Right kidney (tissue), 1 donor: ENCODE results near the gene SNORC.
A peak's percentile ranks its signal among the peaks of the same experiment; 100 is the strongest.

ENCODE experiments used
- DNase-seq: peaks from one replicate; pipeline ENCODE4 v3.0.0-alpha.2; 2016

Gene SNORC

GRCh38 chr2:232882505-232883115 lies 12.5 kb downstream of the SNORC start:
- DNase-seq = no peak

- no peak for DNase-seq
Measured at GRCh38 chr2:232883116-232883721, 13.2 kb downstream of the SNORC start.

- no peak for DNase-seq
Measured at GRCh38 chr2:232884001-232884421, 13.9 kb downstream of the SNORC start.

- DNase-seq = no peak
Measured at GRCh38 chr2:232884549-232885263, 14.6 kb downstream of the SNORC start.

- no peak for DNase-seq
Measured at GRCh38 chr2:232885264-232885961, 15.3 kb downstream of the SNORC start.

- no peak for DNase-seq
Measured at GRCh38 chr2:232886176-232886575, 16.1 kb downstream of the SNORC start.

- no peak for DNase-seq
Measured at GRCh38 chr2:232886632-232887031, 16.6 kb downstream of the SNORC start.

- no peak for DNase-seq
Measured at GRCh38 chr2:232887171-232887850, 17.2 kb downstream of the SNORC start.

GRCh38 chr2:232888099-232888836 lies 18.2 kb downstream of the SNORC start:
- DNase-seq = no peak

GRCh38 chr2:232888839-232889529 lies 18.9 kb downstream of the SNORC start:
- peak; percentile 0 for DNase-seq

- DNase-seq = peak; percentile 0
Measured at GRCh38 chr2:232889876-232890401, 19.9 kb downstream of the SNORC start.

- no peak for DNase-seq
Measured at GRCh38 chr2:232890536-232890895, 20.5 kb downstream of the SNORC start.

GRCh38 chr2:232890896-232891601 lies 21.0 kb downstream of the SNORC start:
- peak; percentile 59 for DNase-seq

- no peak for DNase-seq
Measured at GRCh38 chr2:232891621-232892071, 21.6 kb downstream of the SNORC start.

- DNase-seq = no peak
Measured at GRCh38 chr2:232892221-232892620, 22.2 kb downstream of the SNORC start.

GRCh38 chr2:232892843-232893242 lies 22.8 kb downstream of the SNORC start:
- no peak for DNase-seq

- DNase-seq = no peak
Measured at GRCh38 chr2:232893834-232894233, 23.8 kb downstream of the SNORC start.

- DNase-seq = no peak
Measured at GRCh38 chr2:232894251-232894650, 24.2 kb downstream of the SNORC start.

GRCh38 chr2:232894746-232895145 lies 24.7 kb downstream of the SNORC start:
- no peak for DNase-seq

GRCh38 chr2:232896111-232896510 lies 26.0 kb downstream of the SNORC start:
- no peak for DNase-seq
